HG02678 (cell line): ENCODE data around the gene MCU.
"Not testable (repeated sequence)": the region's sequence is repeated elsewhere in the genome, so short reads cannot be mapped to it uniquely, and the experiment has no call there.

Source experiments
- ATAC-seq: cut with Tn5 transposase; IDR thresholded peaks from one replicate; pipeline ENCODE4 v1.9.1; 2021; ENCODE audit warnings: mild to moderate bottlenecking, moderate library complexity; ENCODE audit not compliant: unreplicated experiment

MCU gene

GRCh38 chr10:72729528-72729927, 37.6 kb downstream of the MCU start:
- peak; percentile 66 for ATAC-seq

GRCh38 chr10:72730479-72730878, 38.5 kb downstream of the MCU start:
- no peak for ATAC-seq

- no peak for ATAC-seq
Observed at GRCh38 chr10:72731916-72732419, 40.0 kb downstream of the MCU start.

- no peak for ATAC-seq
Observed at GRCh38 chr10:72732521-72732920, 40.6 kb downstream of the MCU start.

GRCh38 chr10:72733989-72734388, 42.0 kb downstream of the MCU start:
- no peak for ATAC-seq

- no peak for ATAC-seq
Observed at GRCh38 chr10:72735288-72735936, 43.5 kb downstream of the MCU start.

GRCh38 chr10:72736176-72736827, 44.4 kb downstream of the MCU start:
- no peak for ATAC-seq

- no peak for ATAC-seq
Observed at GRCh38 chr10:72736828-72737220, 44.9 kb downstream of the MCU start.

- not testable (repeated sequence) for ATAC-seq
Observed at GRCh38 chr10:72737357-72737756, 45.4 kb downstream of the MCU start.

- ATAC-seq, result no peak
Observed at GRCh38 chr10:72738486-72738885, 46.5 kb downstream of the MCU start.

- ATAC-seq, result no peak
Observed at GRCh38 chr10:72740528-72740927, 48.6 kb downstream of the MCU start.

GRCh38 chr10:72742092-72742491, 50.1 kb downstream of the MCU start:
- ATAC-seq, result no peak

- no peak for ATAC-seq
Observed at GRCh38 chr10:72742797-72743196, 50.9 kb downstream of the MCU start.

- ATAC-seq, result no peak
Observed at GRCh38 chr10:72744566-72744965, 52.6 kb downstream of the MCU start.

- ATAC-seq, result no peak
Observed at GRCh38 chr10:72746426-72747363, 54.8 kb downstream of the MCU start.

GRCh38 chr10:72747521-72747920, 55.6 kb downstream of the MCU start:
- no peak for ATAC-seq

- ATAC-seq, result no peak
Observed at GRCh38 chr10:72753760-72754231, 61.9 kb downstream of the MCU start.

GRCh38 chr10:72754275-72755032, 62.5 kb downstream of the MCU start:
- ATAC-seq, result no peak

- ATAC-seq, result no peak
Observed at GRCh38 chr10:72756674-72757385, 64.9 kb downstream of the MCU start.

- ATAC-seq, result no peak
Observed at GRCh38 chr10:72757732-72758131, 65.8 kb downstream of the MCU start.
